Stomach (tissue), 9 donors: ENCODE measurements around the gene NGDN. TPM values are rescaled to one million over a fixed set of nuclear protein-coding genes. Genes with fewer than 3 reads are reported as not detected.

Experiments
- DNase-seq, 2 donors: peaks; one replicate each; pipeline versions ENCODE4 v3.0.0 to v3.0.0-alpha.2; 2013 to 2019
- H3K27ac ChIP-seq, 5 donors: fragments of 200-600 bp in 4 of 5; sonication (generic) in 4 of 5; one replicate each; pipeline ENCODE4 v1.5.1; 2013 to 2019; ENCODE audit warnings: mild to moderate bottlenecking in 1 of 5, moderate library complexity in 1 of 5
- H3K27me3 ChIP-seq, 3 donors: fragments of 200-600 bp; sonication (generic); one replicate each; pipeline ENCODE4 v1.5.1; 2017 to 2019; ENCODE audit warnings: mixed run types in 1 of 3
- H3K36me3 ChIP-seq, 4 donors: fragments of 200-600 bp; sonication (generic); 1 replicate in 3 of 4; 2 replicates in 1 of 4; pipeline ENCODE4 v1.5.1; 2016 to 2019
- H3K4me1 ChIP-seq, 4 donors: fragments of 200-600 bp; sonication (generic); one replicate each; pipeline ENCODE4 v1.5.1; 2016 to 2019
- H3K4me3 ChIP-seq, 4 donors: fragments of 200-600 bp; sonication (generic) in 3 of 4; one replicate each; pipeline ENCODE4 v1.5.1; 2016 to 2019; ENCODE audit warnings: mild to moderate bottlenecking in 1 of 4
- H3K9me3 ChIP-seq, 4 donors: fragments of 200-600 bp; sonication (generic); one replicate each; pipeline ENCODE4 v1.5.1; 2016 to 2019
- CTCF ChIP-seq, 7 experiments: fragments of 450-650 bp in 4 of 7; fragments of 200-600 bp in 3 of 7; sonication (generic) in 3 of 7; IDR thresholded peaks; one replicate each; pipeline ENCODE4 v1.5.1; 2016 to 2019; ENCODE audit warnings: antibody characterized with exemption in 7 of 7, control low read depth in 2 of 7, mild to moderate bottlenecking in 1 of 7
- EP300 ChIP-seq: sonication (generic); formaldehyde crosslinking; IDR thresholded peaks from one replicate; pipeline ENCODE4 v1.6.1; 2017; ENCODE audit warnings: antibody characterized with exemption
- POLR2A ChIP-seq, 4 donors: fragments of 450-650 bp; IDR thresholded peaks; one replicate each; pipeline ENCODE4 v1.6.1; 2016; ENCODE audit warnings: antibody characterized with exemption in 4 of 4, control low read depth in 2 of 4, mild to moderate bottlenecking in 1 of 4, moderate library complexity in 1 of 4
- POLR2AphosphoS5 ChIP-seq, 3 donors: sonication (generic); formaldehyde crosslinking; IDR thresholded peaks; one replicate each; pipeline ENCODE4 v1.6.1; 2016; ENCODE audit warnings: antibody characterized with exemption in 3 of 3
- WGBS, 5 donors: extraction: QIAGEN DNeasy Blood & Tissue Kit in 3 of 5; methylation state at CpG; one replicate each; pipeline versions ENCODE4 v1.1.5 to v1.1.7; 2013 to 2018; 5-methylcytosine and 5-hydroxymethylcytosine counted together
- intact Hi-C: fragments of 100-400 bp; cut with DNase I; formaldehyde crosslinking; loops from one replicate; pipeline ENCODE4 v1.15.1; 2023; ENCODE audit warnings: low total_unique reads
- polyA plus RNA-seq, 3 donors: library from polyadenylated mRNA; stranded (reverse); fragments of 200-250 nt; gene quantifications; one replicate each; pipeline ENCODE4 v1.2.3, GENCODE V29; 2013
- total RNA-seq, 5 donors: library from RNA; depleted of rRNA; stranded (reverse); fragments of >200 nt; gene quantifications; one replicate each; pipeline versions ENCODE4 v1.1.0 to v1.2.3, GENCODE V29; 2014 to 2016
- donor health status: healthy with polysubstance abuse.
- donor health status: Bipolar disorder and iron deficiency.
- donor health status: healthy.

Gene NGDN
- total and polyA plus RNA-seq, 8 donors, result 3.5 to 72.7 (median 31.7) TPM

DNA sequence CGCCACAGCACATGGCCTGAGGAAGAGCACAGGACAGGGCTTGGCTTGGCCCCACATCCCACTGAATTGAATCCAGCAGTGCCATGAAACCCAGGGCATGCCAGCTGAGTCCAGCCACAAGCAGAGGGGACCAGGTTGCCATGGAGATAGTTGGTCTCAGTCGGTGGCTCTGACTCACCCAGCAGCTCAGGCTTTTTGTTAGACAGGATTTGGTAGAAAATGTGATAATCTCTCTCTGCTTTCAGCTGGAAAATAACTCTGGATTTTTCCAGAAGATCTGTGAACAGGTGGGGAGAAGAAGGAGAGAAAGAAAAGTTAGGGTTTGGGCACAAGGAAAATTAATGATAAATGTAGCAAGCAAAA is 38.8 kb upstream of the NGDN start:
- intact Hi-C loops, result no loop called here
- TF ChIP-seq POLR2AphosphoS5 (IDR thresholded peaks at IDR 0.05) (no peak), POLR2A (IDR thresholded peaks at IDR 0.05) (no peak), EP300 (no peak), CTCF (IDR thresholded peaks at IDR 0.05) (no peak)
- DNase-seq, result peak in 1 of 2 donors; percentile 48
- WGBS, 5 donors, result 36 to 57% (median 46%) methylated on average over 2 of the region's 2 CpGs
- Histone ChIP-seq H3K27me3 (peaks cover 0 to 17% (median 0%) of the 10 kb centered on the region in 3 donors), H3K36me3 (no peaks in the 10 kb centered on the region), H3K9me3 (no peaks in the 10 kb centered on the region), H3K4me3 (no peak overlapping the region), H3K4me1 (no peaks in the 10 kb centered on the region), H3K27ac (no peak overlapping the region)

DNA sequence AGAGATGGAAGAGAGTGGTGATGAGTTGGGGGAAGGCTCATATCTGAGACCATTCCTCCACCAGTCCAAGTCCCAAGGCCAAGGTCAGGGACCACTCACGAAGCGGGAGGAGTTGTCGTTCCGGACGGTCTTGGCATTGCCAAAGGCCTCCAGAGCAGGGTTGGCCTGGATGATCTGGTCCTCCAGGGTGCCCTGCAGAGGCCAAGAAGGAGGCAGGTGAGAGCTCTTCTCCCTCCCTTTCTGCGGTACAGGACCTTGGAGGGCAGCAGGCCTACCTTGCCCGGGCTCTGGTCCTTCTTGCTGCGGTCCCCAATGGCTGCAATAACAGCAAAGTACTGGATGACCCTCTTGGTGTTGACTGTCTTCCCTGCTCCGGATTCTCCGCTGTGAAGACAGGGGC is 38.0 kb upstream of the NGDN start:
- no peak for DNase-seq
- WGBS, 5 donors, result 86 to 94% (median 92%) methylated on average over 10 of the region's 10 CpGs

GRCh38 chr14:23432102-23432925 is 37.2 kb upstream of the NGDN start:
- TF ChIP-seq POLR2AphosphoS5 (IDR thresholded peaks at IDR 0.05), result no peak
- TF ChIP-seq EP300, result no peak
- TF ChIP-seq POLR2A (IDR thresholded peaks at IDR 0.05), result no peak
- H3K4me3 ChIP-seq, result no peak overlapping the region
- no peak overlapping the region for H3K27ac ChIP-seq
- no peaks in the 10 kb centered on the region for H3K36me3 ChIP-seq
- intact Hi-C loops, result no loop called here
- no peak for DNase-seq
- 74 to 79% (median 76%) methylated on average over 17 of the region's 17 CpGs for WGBS, 5 donors
- H3K4me1 ChIP-seq, result no peaks in the 10 kb centered on the region
- H3K27me3 ChIP-seq, result peaks cover 0 to 17% (median 0%) of the 10 kb centered on the region in 3 donors
- H3K9me3 ChIP-seq, result no peaks in the 10 kb centered on the region

More for the DNA sequence above, 38.0 kb upstream of the NGDN start:
- no peak overlapping the region for H3K4me3 ChIP-seq
- H3K27ac ChIP-seq, result no peak overlapping the region
- H3K9me3 ChIP-seq, result no peaks in the 10 kb centered on the region
- no peaks in the 10 kb centered on the region for H3K36me3 ChIP-seq
- H3K4me1 ChIP-seq, result no peaks in the 10 kb centered on the region
- intact Hi-C loops, result no loop called here
- H3K27me3 ChIP-seq, result peaks cover 0 to 17% (median 0%) of the 10 kb centered on the region in 3 donors
- TF ChIP-seq POLR2AphosphoS5 (IDR thresholded peaks at IDR 0.05) (no peak), CTCF (IDR thresholded peaks at IDR 0.05) (no peak), POLR2A (IDR thresholded peaks at IDR 0.05) (no peak), EP300 (no peak)

DNA sequence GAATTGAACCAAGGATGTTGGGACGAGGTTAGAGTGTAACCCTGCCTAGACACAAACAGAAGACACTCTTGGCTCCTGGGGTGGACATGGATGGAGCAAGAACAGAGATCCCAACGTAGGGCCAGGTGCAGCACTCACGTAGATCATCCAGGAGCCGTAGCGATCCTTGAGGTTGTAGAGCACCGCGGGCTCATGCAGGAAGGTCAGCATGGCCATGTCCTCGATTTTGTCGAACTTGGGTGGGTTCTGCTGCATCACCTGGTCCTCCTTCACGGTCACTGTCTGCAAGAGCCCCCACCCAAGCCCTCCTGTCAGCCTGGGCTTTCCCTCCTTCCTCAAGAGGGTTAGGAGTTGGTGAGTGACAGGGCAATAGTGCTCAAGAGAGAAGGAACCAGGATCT is 36.6 kb upstream of the NGDN start:
- H3K27me3 ChIP-seq, result peaks cover 0 to 17% (median 0%) of the 10 kb centered on the region in 3 donors
- H3K36me3 ChIP-seq, result no peaks in the 10 kb centered on the region
- no peak for TF ChIP-seq EP300
- TF ChIP-seq POLR2AphosphoS5 (IDR thresholded peaks at IDR 0.05), result no peak
- no peak for TF ChIP-seq CTCF (IDR thresholded peaks at IDR 0.05)
- no peak for TF ChIP-seq POLR2A (IDR thresholded peaks at IDR 0.05)
- H3K27ac ChIP-seq, result no peak overlapping the region
- intact Hi-C loops, result no loop called here
- no peak overlapping the region for H3K4me3 ChIP-seq
- no peaks in the 10 kb centered on the region for H3K9me3 ChIP-seq
- DNase-seq, result no peak
- WGBS, 5 donors, result 82 to 90% (median 85%) methylated on average over 10 of the region's 10 CpGs
- H3K4me1 ChIP-seq, result no peaks in the 10 kb centered on the region

- H3K27me3 ChIP-seq, result peaks cover 0 to 17% (median 0%) of the 10 kb centered on the region in 3 donors
- TF ChIP-seq POLR2AphosphoS5 (IDR thresholded peaks at IDR 0.05), result no peak
- TF ChIP-seq CTCF (IDR thresholded peaks at IDR 0.05), result no peak
- no peak for TF ChIP-seq EP300
- no peak for TF ChIP-seq POLR2A (IDR thresholded peaks at IDR 0.05)
- DNase-seq, result no peak
- H3K36me3 ChIP-seq, result no peaks in the 10 kb centered on the region
- no peak overlapping the region for H3K27ac ChIP-seq
- H3K4me3 ChIP-seq, result no peak overlapping the region
- H3K4me1 ChIP-seq, result no peaks in the 10 kb centered on the region
- WGBS, 5 donors, result 78 to 87% (median 79%) methylated on average over 10 of the region's 10 CpGs
- no peaks in the 10 kb centered on the region for H3K9me3 ChIP-seq
- intact Hi-C loops, result no loop called here
These were observed 36.0 kb upstream of the NGDN start for GRCh38 chr14:23433457-23433856.
